HG03045 (cell line): Measurements from ENCODE around the gene SCNN1A.

Source experiments
- ATAC-seq: cut with Tn5 transposase; IDR thresholded peaks from one replicate; pipeline ENCODE4 v1.9.1; 2021; ENCODE audit warnings: mild to moderate bottlenecking, moderate library complexity; ENCODE audit not compliant: unreplicated experiment

SCNN1A gene

GRCh38 chr12:6322352-6322751 lies 53.0 kb downstream of the SCNN1A start:
- no peak for ATAC-seq

- no peak for ATAC-seq
These were observed 53.5 kb downstream of the SCNN1A start for GRCh38 chr12:6321905-6322304.

- ATAC-seq, result no peak
These were observed 55.9 kb downstream of the SCNN1A start for GRCh38 chr12:6319446-6319845.

GRCh38 chr12:6318440-6318879 lies 56.9 kb downstream of the SCNN1A start:
- no peak for ATAC-seq

- ATAC-seq, result no peak
These were observed 57.5 kb downstream of the SCNN1A start for GRCh38 chr12:6317693-6318439.

GRCh38 chr12:6316921-6317692 lies 58.3 kb downstream of the SCNN1A start:
- no peak for ATAC-seq

- no peak for ATAC-seq
These were observed 59.4 kb downstream of the SCNN1A start for GRCh38 chr12:6315704-6316597.

GRCh38 chr12:6315184-6315583 lies 60.2 kb downstream of the SCNN1A start:
- no peak for ATAC-seq

- no peak for ATAC-seq
These were observed 60.6 kb downstream of the SCNN1A start for GRCh38 chr12:6314776-6315175.

- ATAC-seq, result no peak
These were observed 61.9 kb downstream of the SCNN1A start for GRCh38 chr12:6313326-6313940.

GRCh38 chr12:6312529-6313325 lies 62.6 kb downstream of the SCNN1A start:
- ATAC-seq, result peak; percentile 67

- no peak for ATAC-seq
These were observed 63.4 kb downstream of the SCNN1A start for GRCh38 chr12:6311822-6312528.

- no peak for ATAC-seq
These were observed 64.4 kb downstream of the SCNN1A start for GRCh38 chr12:6310771-6311610.

GRCh38 chr12:6307529-6307928 lies 67.8 kb downstream of the SCNN1A start:
- ATAC-seq, result no peak

- no peak for ATAC-seq
These were observed 68.7 kb downstream of the SCNN1A start for GRCh38 chr12:6306599-6307220.

GRCh38 chr12:6306151-6306550 lies 69.2 kb downstream of the SCNN1A start:
- no peak for ATAC-seq

GRCh38 chr12:6303071-6303470 lies 72.3 kb downstream of the SCNN1A start:
- no peak for ATAC-seq

- ATAC-seq, result no peak
These were observed 72.7 kb downstream of the SCNN1A start for GRCh38 chr12:6302621-6303020.
